ENCODE measurements around the gene MAML2. TPM values are rescaled to one million over a fixed set of nuclear protein-coding genes. Genes with fewer than 3 reads are reported as not detected.

The MAML2 gene
- total and polyA plus RNA-seq, 10 donors = 2.7 to 43.4 (median 27.2) TPM

- Histone ChIP-seq H3K4me1 (peaks cover 38 to 93% (median 67%) of the 10 kb centered on the region in 6 donors), H3K27ac (peak overlapping the region; percentile 69 to 93 (median 83)), H3K9me3 (no peaks in the 10 kb centered on the region), H3K4me3 (peak overlapping the region in 1 of 8 donors; percentile 50), H3K27me3 (replicated peaks in 1 of 7) (no peaks in the 10 kb centered on the region), H3K36me3 (no peaks in the 10 kb centered on the region)
- TF ChIP-seq CTCF (IDR thresholded peaks at IDR 0.05 in 8 of 11, conservative IDR thresholded peaks at IDR 0.05 in 3 of 11) (no peak), POLR2AphosphoS5 (IDR thresholded peaks at IDR 0.05) (no peak), POLR2A (IDR thresholded peaks at IDR 0.05) (no peak)
- DNase-seq = no peak
- intact Hi-C loops (cut with DNase I; ENCODE audit: low total_unique reads) = no loop called here
- WGBS, 5 donors = 65 to 86% (median 83%) methylated on average over 2 of the region's 2 CpGs
These were observed 136.0 kb downstream of the MAML2 start for GRCh38 chr11:96206955-96207354.

GRCh38 chr11:96205460-96205809, 137.6 kb downstream of the MAML2 start:
- TF ChIP-seq POLR2AphosphoS5 (IDR thresholded peaks at IDR 0.05) = no peak
- H3K9me3 ChIP-seq = no peaks in the 10 kb centered on the region
- no peak overlapping the region for H3K4me3 ChIP-seq
- 88 to 97% (median 93%) methylated on average over 3 of the region's 3 CpGs for WGBS, 5 donors
- peaks cover 32 to 85% (median 61%) of the 10 kb centered on the region in 6 donors for H3K4me1 ChIP-seq
- H3K27ac ChIP-seq = peak overlapping the region in 6 of 8 donors; percentile 30 to 93 (median 84)
- H3K36me3 ChIP-seq = no peaks in the 10 kb centered on the region
- DNase-seq = no peak
- intact Hi-C loops (cut with DNase I; ENCODE audit: low total_unique reads) = no loop called here
- no peaks in the 10 kb centered on the region for H3K27me3 ChIP-seq (replicated peaks in 1 of 7)

GRCh38 chr11:96204721-96205459, 138.1 kb downstream of the MAML2 start:
- TF ChIP-seq POLR2AphosphoS5 (IDR thresholded peaks at IDR 0.05) (no peak), CTCF (IDR thresholded peaks at IDR 0.05 in 8 of 11, conservative IDR thresholded peaks at IDR 0.05 in 3 of 11) (no peak), POLR2A (IDR thresholded peaks at IDR 0.05) (no peak)
- WGBS, 5 donors = 79 to 85% (median 84%) methylated on average over 5 of the region's 5 CpGs
- peak overlapping the region; percentile 27 to 93 (median 58) for H3K27ac ChIP-seq

GRCh38 chr11:96204366-96204659, 138.7 kb downstream of the MAML2 start:
- H3K4me1 ChIP-seq = peaks cover 35 to 85% (median 67%) of the 10 kb centered on the region in 6 donors
- DNase-seq = no peak
- H3K9me3 ChIP-seq = no peaks in the 10 kb centered on the region
- intact Hi-C loops (cut with DNase I; ENCODE audit: low total_unique reads) = no loop called here
- no peaks in the 10 kb centered on the region for H3K27me3 ChIP-seq (replicated peaks in 1 of 7)
- H3K36me3 ChIP-seq = no peaks in the 10 kb centered on the region
- no peak overlapping the region for H3K4me3 ChIP-seq
- H3K27ac ChIP-seq = peak overlapping the region in 7 of 8 donors; percentile 26 to 93 (median 81)
- TF ChIP-seq POLR2A (IDR thresholded peaks at IDR 0.05) (no peak), CTCF (IDR thresholded peaks at IDR 0.05 in 8 of 11, conservative IDR thresholded peaks at IDR 0.05 in 3 of 11) (no peak), POLR2AphosphoS5 (IDR thresholded peaks at IDR 0.05) (no peak)

More at GRCh38 chr11:96204721-96205459, 138.1 kb downstream of the MAML2 start:
- H3K36me3 ChIP-seq = no peaks in the 10 kb centered on the region
- no peak for DNase-seq
- H3K9me3 ChIP-seq = no peaks in the 10 kb centered on the region
- H3K27me3 ChIP-seq (replicated peaks in 1 of 7) = no peaks in the 10 kb centered on the region
- intact Hi-C loops (cut with DNase I; ENCODE audit: low total_unique reads) = no loop called here
- peaks cover 35 to 85% (median 65%) of the 10 kb centered on the region in 6 donors for H3K4me1 ChIP-seq
- no peak overlapping the region for H3K4me3 ChIP-seq

Data from spleen (tissue), 11 donors.